ENCODE data around the gene EHMT1.
"Not testable (repeated sequence)": the region's sequence is repeated elsewhere in the genome, so short reads cannot be mapped to it uniquely, and the experiment has no call there.

EHMT1 gene

GRCh38 chr9:137724818-137725240, 106.0 kb downstream of the EHMT1 start:
- DNase-seq (ENCODE audit: low read depth in 1 of 2, low spot score in 1 of 2): no peak
- no peaks in the 10 kb centered on the region for H3K27me3 ChIP-seq (ENCODE audit: insufficient read depth, poor library complexity, severe bottlenecking)
- H3K4me3 ChIP-seq (replicated peaks; ENCODE audit: insufficient read depth, low read length): no peak overlapping the region
- TF ChIP-seq GABPA (IDR thresholded peaks at IDR 0.05; ENCODE audit: low read depth): no peak
- TF ChIP-seq SPI1 (IDR thresholded peaks at IDR 0.05; ENCODE audit: borderline replicate concordance, low read depth): no peak
- no peak for TF ChIP-seq POLR2AphosphoS5 (IDR thresholded peaks at IDR 0.05; ENCODE audit: low read depth)
- TF ChIP-seq REST (IDR thresholded peaks at IDR 0.05; ENCODE audit: insufficient replicate concordance, low read depth): no peak
- no peak for TF ChIP-seq CTCF (IDR thresholded peaks at IDR 0.05; ENCODE audit: insufficient read depth, low read length)
- no peak overlapping the region for H3K27ac ChIP-seq (replicated peaks)

GRCh38 chr9:137725598-137725997, 106.8 kb downstream of the EHMT1 start:
- no peak for TF ChIP-seq CTCF (IDR thresholded peaks at IDR 0.05; ENCODE audit: insufficient read depth, low read length)
- no peak for TF ChIP-seq GABPA (IDR thresholded peaks at IDR 0.05; ENCODE audit: low read depth)
- no peak for TF ChIP-seq REST (IDR thresholded peaks at IDR 0.05; ENCODE audit: insufficient replicate concordance, low read depth)
- TF ChIP-seq SPI1 (IDR thresholded peaks at IDR 0.05; ENCODE audit: borderline replicate concordance, low read depth): no peak
- no peak for TF ChIP-seq POLR2AphosphoS5 (IDR thresholded peaks at IDR 0.05; ENCODE audit: low read depth)
- Histone ChIP-seq H3K4me3 (replicated peaks; ENCODE audit: insufficient read depth, low read length) (no peak overlapping the region), H3K27me3 (ENCODE audit: insufficient read depth, poor library complexity, severe bottlenecking) (no peaks in the 10 kb centered on the region), H3K27ac (replicated peaks) (no peak overlapping the region)
- no peak for DNase-seq (ENCODE audit: low read depth in 1 of 2, low spot score in 1 of 2)

- H3K4me3 ChIP-seq (replicated peaks; ENCODE audit: insufficient read depth, low read length); DNase-seq (ENCODE audit: low read depth in 1 of 2, low spot score in 1 of 2); H3K27ac ChIP-seq (replicated peaks); H3K27me3 ChIP-seq (ENCODE audit: insufficient read depth, poor library complexity, severe bottlenecking): not testable (repeated sequence)
Measured at GRCh38 chr9:137726336-137726735, 107.5 kb downstream of the EHMT1 start.

- TF ChIP-seq GABPA (IDR thresholded peaks at IDR 0.05; ENCODE audit: low read depth) (no peak), SPI1 (IDR thresholded peaks at IDR 0.05; ENCODE audit: borderline replicate concordance, low read depth) (no peak), POLR2AphosphoS5 (IDR thresholded peaks at IDR 0.05; ENCODE audit: low read depth) (no peak), REST (IDR thresholded peaks at IDR 0.05; ENCODE audit: insufficient replicate concordance, low read depth) (no peak), CTCF (IDR thresholded peaks at IDR 0.05; ENCODE audit: insufficient read depth, low read length) (no peak)
- DNase-seq (ENCODE audit: low read depth in 1 of 2, low spot score in 1 of 2): no peak
- no peak overlapping the region for H3K27ac ChIP-seq (replicated peaks)
- no peaks in the 10 kb centered on the region for H3K27me3 ChIP-seq (ENCODE audit: insufficient read depth, poor library complexity, severe bottlenecking)
- no peak overlapping the region for H3K4me3 ChIP-seq (replicated peaks; ENCODE audit: insufficient read depth, low read length)
Measured at GRCh38 chr9:137726764-137727163, 108.0 kb downstream of the EHMT1 start.
